HL-60 (cell line): Measurements from ENCODE around the gene CCS.

Experiments used
- CTCF ChIP-seq: IDR thresholded peaks from one replicate; pipeline ENCODE4 v1.5.1; 2011; ENCODE audit warnings: low read length, control low read depth, inconsistent platforms; ENCODE audit not compliant: insufficient read depth
- GABPA ChIP-seq: IDR thresholded peaks from 2 replicates; pipeline ENCODE4 v1.6.1; 2012; ENCODE audit warnings: low read depth
- POLR2AphosphoS5 ChIP-seq: IDR thresholded peaks from 2 replicates; pipeline ENCODE4 v1.6.1; 2012; ENCODE audit warnings: low read depth
- REST ChIP-seq: IDR thresholded peaks from 2 replicates; pipeline ENCODE4 v1.6.1; 2012; ENCODE audit warnings: low read depth; ENCODE audit not compliant: insufficient replicate concordance
- SPI1 ChIP-seq: IDR thresholded peaks from 2 replicates; pipeline ENCODE4 v1.6.1; 2012; ENCODE audit warnings: low read depth, mild to moderate bottlenecking, borderline replicate concordance

GRCh38 chr11:66612458-66612857 lies 19.5 kb downstream of the CCS start:
- TF ChIP-seq POLR2AphosphoS5 (no peak), REST (no peak), CTCF (no peak), GABPA (no peak), SPI1 (no peak)
